ENCODE data around the gene TM6SF1.

Gene TM6SF1

GRCh38 chr15:83113881-83114674, 6.6 kb downstream of the TM6SF1 start:
- H3K4me3 ChIP-seq (ENCODE audit: control insufficient read depth, low read depth, low read length): no peak overlapping the region
- TF ChIP-seq CTCF (conservative IDR thresholded peaks at IDR 0.05; ENCODE audit: control insufficient read depth, insufficient read depth, low read depth, low read length): no peak
- no peak for DNase-seq (ENCODE audit: low read depth)

DNA sequence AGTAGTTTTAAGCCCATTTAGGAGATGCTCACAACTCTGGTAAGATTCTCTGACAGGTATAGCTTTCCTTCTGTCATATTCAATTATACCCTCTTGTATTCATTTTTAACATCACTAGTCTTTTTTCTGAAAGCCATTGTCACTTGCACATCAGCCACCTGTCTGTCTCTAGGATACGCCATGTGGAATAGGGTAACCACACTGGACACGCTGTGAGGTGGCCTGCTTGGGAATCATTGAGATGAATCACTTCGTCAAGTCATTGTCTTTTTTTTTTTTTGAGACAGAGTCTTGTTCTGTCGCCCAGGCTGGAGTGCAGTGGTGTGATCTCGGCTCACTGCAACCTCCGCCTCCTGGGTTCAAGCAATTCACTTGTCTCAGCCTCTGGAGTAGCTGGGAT, 7.4 kb downstream of the TM6SF1 start:
- no peak for TF ChIP-seq CTCF (conservative IDR thresholded peaks at IDR 0.05; ENCODE audit: control insufficient read depth, insufficient read depth, low read depth, low read length)
- no peak for DNase-seq (ENCODE audit: low read depth)
- H3K4me3 ChIP-seq (ENCODE audit: control insufficient read depth, low read depth, low read length): no peak overlapping the region

- TF ChIP-seq CTCF (conservative IDR thresholded peaks at IDR 0.05; ENCODE audit: control insufficient read depth, insufficient read depth, low read depth, low read length): no peak
- no peak for DNase-seq (ENCODE audit: low read depth)
- no peak overlapping the region for H3K4me3 ChIP-seq (ENCODE audit: control insufficient read depth, low read depth, low read length)
These were observed 8.0 kb downstream of the TM6SF1 start for GRCh38 chr15:83115410-83115809.

GRCh38 chr15:83115831-83116565, 8.6 kb downstream of the TM6SF1 start:
- H3K4me3 ChIP-seq (ENCODE audit: control insufficient read depth, low read depth, low read length): no peak overlapping the region
- DNase-seq (ENCODE audit: low read depth): no peak
- TF ChIP-seq CTCF (conservative IDR thresholded peaks at IDR 0.05; ENCODE audit: control insufficient read depth, insufficient read depth, low read depth, low read length): no peak

DNA sequence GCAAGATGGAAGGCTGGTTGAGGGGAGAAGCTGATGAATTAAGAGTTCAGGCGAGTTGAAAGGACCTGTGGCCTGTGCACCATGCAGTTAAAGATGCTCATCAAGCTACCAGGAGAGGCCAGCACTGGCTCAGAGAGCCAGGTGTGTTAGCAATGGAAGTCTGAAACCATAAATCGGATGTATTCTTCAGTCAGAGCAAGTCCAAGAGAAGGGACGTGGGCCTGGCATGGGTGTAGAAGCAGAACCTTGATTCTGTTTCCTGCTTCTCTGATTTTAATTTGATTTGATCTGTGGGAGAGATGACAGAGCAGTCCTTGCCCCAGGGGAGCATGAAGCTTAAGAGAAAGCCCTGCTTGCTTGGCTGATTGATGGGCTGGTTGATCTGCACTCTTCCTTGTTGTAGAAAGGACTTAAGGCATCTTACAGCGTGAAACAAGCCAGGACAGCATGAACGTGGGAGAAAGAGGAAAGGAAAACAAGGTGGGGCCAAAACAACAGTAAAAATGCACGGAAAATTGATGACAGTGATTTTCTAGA, 10.9 kb downstream of the TM6SF1 start:
- DNase-seq (ENCODE audit: low read depth): no peak
- no peak for TF ChIP-seq CTCF (conservative IDR thresholded peaks at IDR 0.05; ENCODE audit: control insufficient read depth, insufficient read depth, low read depth, low read length)
- no peak overlapping the region for H3K4me3 ChIP-seq (ENCODE audit: control insufficient read depth, low read depth, low read length)

- H3K4me3 ChIP-seq (ENCODE audit: control insufficient read depth, low read depth, low read length): no peak overlapping the region
- no peak for TF ChIP-seq CTCF (conservative IDR thresholded peaks at IDR 0.05; ENCODE audit: control insufficient read depth, insufficient read depth, low read depth, low read length)
These were observed 11.5 kb downstream of the TM6SF1 start for GRCh38 chr15:83118968-83119367.

More at GRCh38 chr15:83118968-83119367, 11.5 kb downstream of the TM6SF1 start:
- DNase-seq (ENCODE audit: low read depth): no peak

Measured in fibroblast of mammary gland (primary cell).